Measurements from ENCODE around the gene DVL3. TPM values are rescaled to one million over a fixed set of nuclear protein-coding genes. Genes with fewer than 3 reads are reported as not detected.

DVL3 gene
- total RNA-seq, 1 donor from 2014 or later: 39.0 TPM

GRCh38 chr3:184176377-184177330 is 21.5 kb downstream of the DVL3 start:
- Histone ChIP-seq H3K9me3 (no peaks in the 10 kb centered on the region), H3K27ac (peak overlapping the region; percentile 94), H3K36me3 (peaks cover 0 to 55% of the 10 kb centered on the region in 2 donors), H3K27me3 (no peaks in the 10 kb centered on the region), H3K4me3 (peak overlapping the region; percentile 78 to 98), H3K4me1 (peaks cover 33% of the 10 kb centered on the region)
- peak in 1 of 2 donors; percentile 71 for TF ChIP-seq POLR2AphosphoS5 (IDR thresholded peaks at IDR 0.05; ENCODE audit: insufficient read depth in 1 of 2, low read depth in 1 of 2)
- no peak for TF ChIP-seq POLR2A (IDR thresholded peaks at IDR 0.05)
- TF ChIP-seq CTCF (IDR thresholded peaks at IDR 0.05): no peak
- intact Hi-C loops (cut with DNase I): no loop called here
- DNase-seq (ENCODE audit: extremely low spot score in 2 of 2): no peak

DNA sequence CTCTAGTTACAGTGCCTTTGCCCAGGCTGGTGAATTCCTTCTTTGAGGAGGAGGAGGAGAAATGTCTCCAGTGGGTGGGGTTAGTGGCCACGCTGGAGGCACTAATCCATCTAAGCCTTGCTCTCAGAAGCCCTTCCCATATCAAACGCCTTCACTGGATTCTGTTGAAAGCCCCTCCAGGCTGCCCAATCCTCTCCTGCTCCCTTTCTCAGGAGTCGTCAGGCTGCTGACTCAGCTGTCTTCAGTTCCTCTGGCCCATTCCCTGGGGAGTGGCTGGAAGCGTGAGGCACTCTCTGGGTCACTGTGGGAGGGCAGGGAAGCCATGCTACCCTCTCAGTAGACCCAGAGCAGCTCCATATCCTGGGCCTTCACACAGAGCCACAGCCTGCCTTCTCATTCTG is 22.2 kb downstream of the DVL3 start:
- H3K27ac ChIP-seq: peak overlapping the region; percentile 94
- DNase-seq (ENCODE audit: extremely low spot score in 2 of 2): no peak
- H3K4me1 ChIP-seq: peaks cover 33% of the 10 kb centered on the region
- H3K36me3 ChIP-seq: peaks cover 0 to 55% of the 10 kb centered on the region in 2 donors
- intact Hi-C loops (cut with DNase I): no loop called here
- H3K4me3 ChIP-seq: peak overlapping the region in 1 of 2 donors; percentile 98
- H3K27me3 ChIP-seq: no peaks in the 10 kb centered on the region
- TF ChIP-seq POLR2A (IDR thresholded peaks at IDR 0.05) (no peak), CTCF (IDR thresholded peaks at IDR 0.05) (no peak), POLR2AphosphoS5 (IDR thresholded peaks at IDR 0.05; ENCODE audit: insufficient read depth in 1 of 2, low read depth in 1 of 2) (no peak)
- H3K9me3 ChIP-seq: no peaks in the 10 kb centered on the region

DNA sequence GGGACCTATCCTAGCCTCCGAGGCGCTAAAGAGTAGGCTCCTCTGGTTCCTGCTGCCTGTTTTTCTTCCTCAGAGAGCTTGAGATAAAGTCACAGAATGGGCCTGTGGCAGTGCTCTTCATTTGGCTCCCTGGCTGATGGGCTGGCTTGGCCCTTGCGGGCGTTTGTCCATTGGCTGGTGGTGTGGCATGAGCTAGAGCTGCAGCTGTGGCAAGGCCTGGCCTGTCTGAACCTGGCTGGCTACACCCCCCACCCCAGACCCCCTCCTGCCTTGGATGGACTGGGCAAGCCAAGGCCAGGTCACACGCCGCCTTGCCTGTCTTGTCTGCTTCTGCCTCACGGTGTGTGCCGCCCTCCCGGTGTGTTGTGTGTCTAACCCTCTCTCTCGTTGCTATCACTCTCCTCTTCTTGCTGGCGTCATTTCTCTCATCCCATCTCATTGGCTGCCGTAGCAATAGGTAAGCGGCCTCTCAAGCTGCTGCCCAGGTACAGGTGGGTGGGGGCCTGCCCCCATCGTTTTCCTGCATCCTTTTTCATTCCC is 22.7 kb downstream of the DVL3 start:
- DNase-seq (ENCODE audit: extremely low spot score in 2 of 2): no peak
- H3K4me3 ChIP-seq: no peak overlapping the region
- TF ChIP-seq CTCF (IDR thresholded peaks at IDR 0.05): no peak
- no peak for TF ChIP-seq POLR2AphosphoS5 (IDR thresholded peaks at IDR 0.05; ENCODE audit: insufficient read depth in 1 of 2, low read depth in 1 of 2)
- no peak for TF ChIP-seq POLR2A (IDR thresholded peaks at IDR 0.05)
- H3K27me3 ChIP-seq: no peaks in the 10 kb centered on the region
- H3K9me3 ChIP-seq: no peaks in the 10 kb centered on the region
- H3K27ac ChIP-seq: peak overlapping the region; percentile 1
- intact Hi-C loops (cut with DNase I): no loop called here
- H3K36me3 ChIP-seq: peaks cover 0 to 55% of the 10 kb centered on the region in 2 donors
- peaks cover 33% of the 10 kb centered on the region for H3K4me1 ChIP-seq

- Histone ChIP-seq H3K27me3 (no peaks in the 10 kb centered on the region), H3K36me3 (peaks cover 0 to 63% of the 10 kb centered on the region in 2 donors), H3K27ac (no peak overlapping the region), H3K9me3 (no peaks in the 10 kb centered on the region), H3K4me3 (no peak overlapping the region), H3K4me1 (peaks cover 33% of the 10 kb centered on the region)
- TF ChIP-seq POLR2A (IDR thresholded peaks at IDR 0.05) (no peak), CTCF (IDR thresholded peaks at IDR 0.05) (no peak), POLR2AphosphoS5 (IDR thresholded peaks at IDR 0.05; ENCODE audit: insufficient read depth in 1 of 2, low read depth in 1 of 2) (no peak)
- intact Hi-C loops (cut with DNase I): no loop called here
- DNase-seq (ENCODE audit: extremely low spot score in 2 of 2): no peak
These were observed 23.5 kb downstream of the DVL3 start for GRCh38 chr3:184178521-184179138.
